Ascending aorta (tissue), 2 donors: Measurements from ENCODE around the gene NR2F2. TPM values are rescaled to one million over a fixed set of nuclear protein-coding genes. Genes with fewer than 3 reads are reported as not detected.

Experiments used
- DNase-seq, 2 donors: peaks; one replicate each; pipeline ENCODE4 v3.0.0-alpha.2; 2019; ENCODE audit warnings: low spot score in 2 of 2
- H3K27ac ChIP-seq, 2 donors: fragments of 200-600 bp; sonication (generic); one replicate each; pipeline ENCODE4 v1.5.1; 2016 to 2017; ENCODE audit warnings: mild to moderate bottlenecking in 1 of 2
- H3K27me3 ChIP-seq: fragments of 200-600 bp; sonication (generic); one replicate; pipeline ENCODE4 v1.5.1; 2017
- H3K36me3 ChIP-seq, 2 donors: fragments of 200-600 bp; sonication (generic); one replicate each; pipeline ENCODE4 v1.5.1; 2016
- H3K4me1 ChIP-seq, 2 donors: fragments of 200-600 bp; sonication (generic); one replicate each; pipeline ENCODE4 v1.5.1; 2016 to 2017; ENCODE audit warnings: mild to moderate bottlenecking in 1 of 2
- H3K4me3 ChIP-seq, 2 donors: fragments of 200-600 bp; sonication (generic); one replicate each; pipeline ENCODE4 v1.5.1; 2016 to 2017; ENCODE audit warnings: mild to moderate bottlenecking in 1 of 2
- H3K9me3 ChIP-seq, 2 donors: fragments of 200-600 bp; sonication (generic); one replicate each; pipeline ENCODE4 v1.5.1; 2016
- CTCF ChIP-seq, 3 experiments: fragments of 200-600 bp in 2 of 3; fragments of 450-650 bp in 1 of 3; sonication (generic) in 2 of 3; IDR thresholded peaks; one replicate each; pipeline ENCODE4 v1.5.1; 2016 to 2019; ENCODE audit warnings: antibody characterized with exemption in 3 of 3, mild to moderate bottlenecking in 1 of 3, moderate library complexity in 1 of 3
- intact Hi-C: fragments of 100-400 bp; cut with DNase I; formaldehyde crosslinking; loops from one replicate; pipeline ENCODE4 v1.15.1; 2023
- total RNA-seq: library from RNA; depleted of rRNA; stranded (reverse); fragments of >200 nt; gene quantifications from one replicate; pipeline ENCODE4 v1.1.0, GENCODE V29; 2016

The NR2F2 gene
- total RNA-seq, 1 donor from 2014 or later = 126 TPM

- Histone ChIP-seq H3K27ac (peak overlapping the region; percentile 83 to 85), H3K4me3 (peak overlapping the region; percentile 55 to 71), H3K4me1 (peaks cover 0 to 5% of the 10 kb centered on the region in 2 donors), H3K9me3 (no peaks in the 10 kb centered on the region), H3K27me3 (no peaks in the 10 kb centered on the region), H3K36me3 (no peaks in the 10 kb centered on the region)
- intact Hi-C loops = loop anchor here (10.0 kb wide), 1 partner anchor 1478 kb away; no protein-coding TSS in a partner anchor
- no peak for TF ChIP-seq CTCF (IDR thresholded peaks at IDR 0.05)
- DNase-seq = peak in 1 of 2 donors; percentile 64
Observed at GRCh38 chr15:96322536-96323318, 7.8 kb upstream of the NR2F2 start.

GRCh38 chr15:96323319-96324145 is 7.0 kb upstream of the NR2F2 start:
- Histone ChIP-seq H3K36me3 (no peaks in the 10 kb centered on the region), H3K4me3 (peak overlapping the region in 1 of 2 donors; percentile 75), H3K27ac (peak overlapping the region; percentile 85 to 88), H3K4me1 (peaks cover 0 to 8% of the 10 kb centered on the region in 2 donors), H3K9me3 (no peaks in the 10 kb centered on the region), H3K27me3 (no peaks in the 10 kb centered on the region)
- no peak for TF ChIP-seq CTCF (IDR thresholded peaks at IDR 0.05)
- intact Hi-C loops = loop anchor here (10.0 kb wide), 1 partner anchor 1479 kb away; no protein-coding TSS in a partner anchor
- DNase-seq = peak in 1 of 2 donors; percentile 59

- no peaks in the 10 kb centered on the region for H3K27me3 ChIP-seq
- DNase-seq = peak in 1 of 2 donors; percentile 58
- no peaks in the 10 kb centered on the region for H3K36me3 ChIP-seq
- H3K4me3 ChIP-seq = peak overlapping the region; percentile 50 to 75
- peaks cover 0 to 9% of the 10 kb centered on the region in 2 donors for H3K4me1 ChIP-seq
- peak overlapping the region; percentile 85 to 88 for H3K27ac ChIP-seq
- TF ChIP-seq CTCF (IDR thresholded peaks at IDR 0.05) = no peak
- intact Hi-C loops = loop anchor here (10.0 kb wide), 1 partner anchor 1480 kb away; no protein-coding TSS in a partner anchor
- H3K9me3 ChIP-seq = no peaks in the 10 kb centered on the region
Observed at GRCh38 chr15:96324192-96324895, 6.2 kb upstream of the NR2F2 start.

- H3K27me3 ChIP-seq = no peaks in the 10 kb centered on the region
- H3K36me3 ChIP-seq = no peaks in the 10 kb centered on the region
- H3K4me3 ChIP-seq = peak overlapping the region; percentile 50 to 75
- no peak for TF ChIP-seq CTCF (IDR thresholded peaks at IDR 0.05)
- intact Hi-C loops = loop anchor here (5.0 to 10.0 kb wide), 3 partner anchors 723 to 1480 kb away; no protein-coding TSS in a partner anchor
- H3K4me1 ChIP-seq = peaks cover 0 to 12% of the 10 kb centered on the region in 2 donors
- no peaks in the 10 kb centered on the region for H3K9me3 ChIP-seq
- no peak for DNase-seq
- H3K27ac ChIP-seq = peak overlapping the region; percentile 85 to 88
Observed at GRCh38 chr15:96324940-96325540, 5.5 kb upstream of the NR2F2 start.
